HepG2 (cell line): ENCODE results near the gene NUP62. TPM values are rescaled to one million over a fixed set of nuclear protein-coding genes. Genes with fewer than 3 reads are reported as not detected.
A peak's percentile ranks its signal among the peaks of the same experiment; 100 is the strongest.

Experiments
- AGO1 ChIP-seq: fragments of 200-400 bp; formaldehyde crosslinking; IDR thresholded peaks from 2 replicates; pipeline ENCODE4 v1.6.1; 2017; ENCODE audit warnings: mild to moderate bottlenecking, low read depth, low read length, moderate library complexity; ENCODE audit not compliant: poor library complexity, severe bottlenecking
- AGO2 ChIP-seq: fragments of 200-400 bp; formaldehyde crosslinking; optimal IDR thresholded peaks from 2 replicates; pipeline ENCODE3; 2017; ENCODE audit warnings: mild to moderate bottlenecking, low read depth, low read length, moderate library complexity
- ARHGAP35 ChIP-seq: sonication (generic); formaldehyde crosslinking; IDR thresholded peaks from 2 replicates; pipeline ENCODE4 v1.9.0; 2022; ENCODE audit warnings: mild to moderate bottlenecking, inconsistent platforms, moderate library complexity, missing genetic modification reagents, borderline replicate concordance
- ATF7-NPFF ChIP-seq: sonication (generic); formaldehyde crosslinking; IDR thresholded peaks from 2 replicates; pipeline ENCODE4 v1.8.1; 2023; ENCODE audit warnings: mild to moderate bottlenecking, low read depth, missing genetic modification reagents, moderate library complexity
- DMTF1 ChIP-seq: sonication (generic); formaldehyde crosslinking; IDR thresholded peaks from 2 replicates; pipeline ENCODE4 v1.4.0; 2020; ENCODE audit warnings: mild to moderate bottlenecking, missing genetic modification reagents
- JARID2 ChIP-seq: sonication (generic); formaldehyde crosslinking; IDR thresholded peaks from 2 replicates; pipeline ENCODE4 v1.8.1; 2023; ENCODE audit warnings: missing genetic modification reagents, inconsistent platforms; ENCODE audit not compliant: insufficient replicate concordance
- MXI1 ChIP-seq: IDR thresholded peaks from 3 replicates; pipeline ENCODE4 v1.6.1; 2012; ENCODE audit warnings: low read depth, low read length, inconsistent platforms, borderline replicate concordance
- PRPF4 ChIP-seq: fragments of 200-400 bp; formaldehyde crosslinking; IDR thresholded peaks from 2 replicates; pipeline ENCODE4 v1.6.1; 2016; ENCODE audit warnings: low read length, low read depth; ENCODE audit not compliant: poor library complexity, severe bottlenecking
- RBAK ChIP-seq: sonication (generic); formaldehyde crosslinking; IDR thresholded peaks from 2 replicates; pipeline ENCODE4 v1.5.1; 2020; ENCODE audit warnings: mild to moderate bottlenecking, missing genetic modification reagents
- SKI ChIP-seq: fragments of 450-650 bp; IDR thresholded peaks from one replicate; pipeline ENCODE4 v1.6.1; 2018; ENCODE audit warnings: mild to moderate bottlenecking; ENCODE audit not compliant: partially characterized antibody
- TAF15 ChIP-seq: fragments of 200-400 bp; formaldehyde crosslinking; IDR thresholded peaks from one replicate; pipeline ENCODE4 v1.6.1; 2018; ENCODE audit warnings: mild to moderate bottlenecking, low read depth, low read length; ENCODE audit not compliant: poor library complexity, severe bottlenecking
- ZNF12 ChIP-seq: sonication (generic); formaldehyde crosslinking; IDR thresholded peaks from 2 replicates; pipeline ENCODE4 v1.5.0; 2020; ENCODE audit warnings: missing genetic modification reagents
- ZNF383 ChIP-seq: sonication (generic); formaldehyde crosslinking; IDR thresholded peaks from 2 replicates; pipeline ENCODE4 v1.4.0; 2020; ENCODE audit warnings: missing genetic modification reagents, mild to moderate bottlenecking, borderline replicate concordance
- ZNF513 ChIP-seq: sonication (generic); formaldehyde crosslinking; conservative IDR thresholded peaks from 2 replicates; pipeline ENCODE4 v1.5.0; 2020; ENCODE audit warnings: missing genetic modification reagents
- ZNF530 ChIP-seq: sonication (generic); formaldehyde crosslinking; IDR thresholded peaks from 2 replicates; pipeline ENCODE4 v1.5.0; 2020; ENCODE audit warnings: low read depth, mild to moderate bottlenecking, missing genetic modification reagents
- ZNF629 ChIP-seq: sonication (generic); formaldehyde crosslinking; conservative IDR thresholded peaks from 2 replicates; pipeline ENCODE4 v1.5.0; 2020; ENCODE audit warnings: missing genetic modification reagents
- ZNF766 ChIP-seq: sonication (generic); formaldehyde crosslinking; IDR thresholded peaks from 2 replicates; pipeline ENCODE4 v1.5.0; 2020; ENCODE audit warnings: missing genetic modification reagents, borderline replicate concordance
- polyA plus RNA-seq, 8 experiments: library from polyadenylated mRNA; depleted of rRNA in 3 of 8; stranded (reverse) in 7 of 8; unstranded in 1 of 8; fragments of >200 nt; fragmentation: Illumina TruSeq in 4 of 8; extraction: Trizol in 4 of 8; gene quantifications; 2 replicates each; pipeline versions ENCODE4 v1.2.1 to v1.2.3, GENCODE V29; 2011 to 2016; ENCODE audit warnings: low read depth in 4 of 8, missing spikeins in 1 of 8, mixed read lengths in 1 of 8; ENCODE audit not compliant: insufficient read depth in 1 of 8
- total RNA-seq, 5 experiments: library from RNA; depleted of rRNA; stranded (reverse); fragments of >200 nt; fragmentation: Illumina TruSeq; extraction: Trizol; gene quantifications; 2 replicates each; pipeline ENCODE4 v1.2.3, GENCODE V29; 2016; ENCODE audit warnings: low read depth in 1 of 5
- TF ChIP-seq, protein P1 (sequence below): sonication (generic); formaldehyde crosslinking; IDR thresholded peaks from 2 replicates; pipeline ENCODE4 v1.4.0; 2020; ENCODE audit warnings: missing genetic modification reagents
- TF ChIP-seq, protein P2 (sequence below): sonication (generic); formaldehyde crosslinking; conservative IDR thresholded peaks from 2 replicates; pipeline ENCODE4 v1.8.0; 2022; ENCODE audit warnings: mild to moderate bottlenecking, moderate library complexity, missing genetic modification reagents
- TF ChIP-seq, protein P3 (sequence below): sonication (generic); formaldehyde crosslinking; IDR thresholded peaks from 2 replicates; pipeline ENCODE4 v1.5.0; 2020; ENCODE audit warnings: mild to moderate bottlenecking, low read depth, missing genetic modification reagents, borderline replicate concordance

NUP62 gene
- total and polyA plus RNA-seq, 2 of the 13 experiments (the other 11 are each of a cell fraction or from before 2014, with no cell fraction given): 16.5 to 41.5 TPM

GRCh38 chr19:49866933-49867782, 62.1 kb downstream of the NUP62 start, which contains the start of gene PNKP (continued):
- TF ChIP-seq, protein P1, sequence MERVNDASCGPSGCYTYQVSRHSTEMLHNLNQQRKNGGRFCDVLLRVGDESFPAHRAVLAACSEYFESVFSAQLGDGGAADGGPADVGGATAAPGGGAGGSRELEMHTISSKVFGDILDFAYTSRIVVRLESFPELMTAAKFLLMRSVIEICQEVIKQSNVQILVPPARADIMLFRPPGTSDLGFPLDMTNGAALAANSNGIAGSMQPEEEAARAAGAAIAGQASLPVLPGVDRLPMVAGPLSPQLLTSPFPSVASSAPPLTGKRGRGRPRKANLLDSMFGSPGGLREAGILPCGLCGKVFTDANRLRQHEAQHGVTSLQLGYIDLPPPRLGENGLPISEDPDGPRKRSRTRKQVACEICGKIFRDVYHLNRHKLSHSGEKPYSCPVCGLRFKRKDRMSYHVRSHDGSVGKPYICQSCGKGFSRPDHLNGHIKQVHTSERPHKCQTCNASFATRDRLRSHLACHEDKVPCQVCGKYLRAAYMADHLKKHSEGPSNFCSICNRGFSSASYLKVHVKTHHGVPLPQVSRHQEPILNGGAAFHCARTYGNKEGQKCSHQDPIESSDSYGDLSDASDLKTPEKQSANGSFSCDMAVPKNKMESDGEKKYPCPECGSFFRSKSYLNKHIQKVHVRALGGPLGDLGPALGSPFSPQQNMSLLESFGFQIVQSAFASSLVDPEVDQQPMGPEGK (CRISPR knock-in tag): peak; percentile 77
- TF ChIP-seq ZNF383 (no peak), DMTF1 (CRISPR knock-in tag) (no peak), ZNF12 (CRISPR knock-in tag) (0 out of 2 replicates have a peak, but pooled peaks have one; percentile 25), ZNF766 (peak; percentile 15), ZNF629 (CRISPR knock-in tag) (no peak), TAF15 (no peak), RBAK (CRISPR knock-in tag) (no peak), ZNF530 (CRISPR knock-in tag) (no peak), JARID2 (CRISPR knock-in tag) (no peak), PRPF4 (no peak), AGO2 (peak; percentile 77), AGO1 (no peak), SKI (no peak), MXI1 (peak; percentile 65; the same call in 2 of the 3 replicates), ZNF513 (no peak), ATF7-NPFF (peak; percentile 51; the same call in 1 of the 2 replicates), ARHGAP35 (CRISPR knock-in tag) (peak; percentile 46; the same call in 1 of the 2 replicates)
- TF ChIP-seq, protein P2, sequence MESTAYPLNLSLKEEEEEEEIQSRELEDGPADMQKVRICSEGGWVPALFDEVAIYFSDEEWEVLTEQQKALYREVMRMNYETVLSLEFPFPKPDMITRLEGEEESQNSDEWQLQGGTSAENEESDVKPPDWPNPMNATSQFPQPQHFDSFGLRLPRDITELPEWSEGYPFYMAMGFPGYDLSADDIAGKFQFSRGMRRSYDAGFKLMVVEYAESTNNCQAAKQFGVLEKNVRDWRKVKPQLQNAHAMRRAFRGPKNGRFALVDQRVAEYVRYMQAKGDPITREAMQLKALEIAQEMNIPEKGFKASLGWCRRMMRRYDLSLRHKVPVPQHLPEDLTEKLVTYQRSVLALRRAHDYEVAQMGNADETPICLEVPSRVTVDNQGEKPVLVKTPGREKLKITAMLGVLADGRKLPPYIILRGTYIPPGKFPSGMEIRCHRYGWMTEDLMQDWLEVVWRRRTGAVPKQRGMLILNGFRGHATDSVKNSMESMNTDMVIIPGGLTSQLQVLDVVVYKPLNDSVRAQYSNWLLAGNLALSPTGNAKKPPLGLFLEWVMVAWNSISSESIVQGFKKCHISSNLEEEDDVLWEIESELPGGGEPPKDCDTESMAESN: no peak; the same call in 1 of the 2 replicates
- TF ChIP-seq, protein P3, sequence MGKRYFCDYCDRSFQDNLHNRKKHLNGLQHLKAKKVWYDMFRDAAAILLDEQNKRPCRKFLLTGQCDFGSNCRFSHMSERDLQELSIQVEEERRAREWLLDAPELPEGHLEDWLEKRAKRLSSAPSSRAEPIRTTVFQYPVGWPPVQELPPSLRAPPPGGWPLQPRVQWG (CRISPR knock-in tag): no peak
